H9 (cell line): ENCODE results near the gene KATNB1. TPM values are rescaled to one million over a fixed set of nuclear protein-coding genes. Genes with fewer than 3 reads are reported as not detected.

Experiments used
- DNase-seq: peaks from one replicate; pipeline ENCODE4 v3.0.0-alpha.2; 2017
- H2AFZ ChIP-seq: one replicate; pipeline ENCODE4 v1.6.1; 2013; ENCODE audit warnings: mild to moderate bottlenecking, low read length, control low read depth, moderate library complexity
- H2AK5ac ChIP-seq: 2 replicates; pipeline ENCODE4 v1.6.1; 2013; ENCODE audit warnings: low read length, control low read depth, mixed read lengths; ENCODE audit not compliant: insufficient read length
- H2BK120ac ChIP-seq: one replicate; pipeline ENCODE4 v1.6.1; 2013; ENCODE audit warnings: low read depth, mild to moderate bottlenecking, low read length, control low read depth, inconsistent platforms; ENCODE audit not compliant: poor library complexity, severe bottlenecking
- H2BK12ac ChIP-seq: 2 replicates; pipeline ENCODE4 v1.6.1; 2013; ENCODE audit warnings: low read length, control low read depth, mixed read lengths, low read depth; ENCODE audit not compliant: insufficient read length
- H2BK15ac ChIP-seq: 2 replicates; pipeline ENCODE4 v1.6.1; 2013; ENCODE audit warnings: low read depth, low read length, control low read depth
- H2BK20ac ChIP-seq: one replicate; pipeline ENCODE4 v1.6.1; 2013; ENCODE audit warnings: low read depth, mild to moderate bottlenecking, low read length, control low read depth, inconsistent platforms; ENCODE audit not compliant: poor library complexity, severe bottlenecking
- H2BK5ac ChIP-seq: 2 replicates; pipeline ENCODE4 v1.6.1; 2013; ENCODE audit warnings: low read length, control low read depth, mixed read lengths; ENCODE audit not compliant: insufficient read length
- H3K14ac ChIP-seq: 2 replicates; pipeline ENCODE4 v1.6.1; 2013; ENCODE audit warnings: low read length, control low read depth; ENCODE audit not compliant: insufficient read depth
- H3K18ac ChIP-seq: 2 replicates; pipeline ENCODE4 v1.6.1; 2013; ENCODE audit warnings: low read depth, mild to moderate bottlenecking, mixed read lengths, low read length, control low read depth; ENCODE audit not compliant: insufficient read length
- H3K23ac ChIP-seq: 2 replicates; pipeline ENCODE4 v1.6.1; 2013; ENCODE audit warnings: low read length, control low read depth, mixed read lengths, low read depth; ENCODE audit not compliant: insufficient read length
- H3K23me2 ChIP-seq: 2 replicates; pipeline ENCODE4 v1.6.1; 2013; ENCODE audit warnings: low read depth, mild to moderate bottlenecking, mixed read lengths, low read length, control low read depth; ENCODE audit not compliant: insufficient read length, poor library complexity, severe bottlenecking
- H3K27ac ChIP-seq: 2 replicates; pipeline ENCODE4 v1.5.1; 2013; ENCODE audit warnings: low read length, control low read depth, mixed read lengths, low read depth; ENCODE audit not compliant: insufficient read length
- H3K27me3 ChIP-seq: 2 replicates; pipeline ENCODE4 v1.6.1; 2013; ENCODE audit warnings: low read length, control low read depth, inconsistent platforms; ENCODE audit not compliant: insufficient read depth
- H3K4ac ChIP-seq: 2 replicates; pipeline ENCODE4 v1.6.1; 2013; ENCODE audit warnings: low read depth, mild to moderate bottlenecking, control low read depth, inconsistent platforms, low read length, moderate library complexity
- H3K4me1 ChIP-seq: 2 replicates; pipeline ENCODE4 v1.6.1; 2013; ENCODE audit warnings: low read length, control low read depth, inconsistent platforms; ENCODE audit not compliant: insufficient read depth
- H3K4me2 ChIP-seq: 2 replicates; pipeline ENCODE4 v1.6.1; 2013; ENCODE audit warnings: low read length, control low read depth, mixed read lengths; ENCODE audit not compliant: insufficient read length, insufficient read depth
- H3K56ac ChIP-seq: 2 replicates; pipeline ENCODE4 v1.6.1; 2013; ENCODE audit warnings: low read depth, mild to moderate bottlenecking, mixed read lengths, low read length, control low read depth; ENCODE audit not compliant: insufficient read length
- H3K79me1 ChIP-seq: 2 replicates; pipeline ENCODE4 v1.6.1; 2013; ENCODE audit warnings: low read depth, mild to moderate bottlenecking, moderate library complexity, low read length, control low read depth, inconsistent platforms; ENCODE audit not compliant: insufficient read depth, poor library complexity, severe bottlenecking
- H3K79me2 ChIP-seq: 2 replicates; pipeline ENCODE4 v1.6.1; 2013; ENCODE audit warnings: low read length, control low read depth, inconsistent platforms; ENCODE audit not compliant: insufficient read depth
- H3K9ac ChIP-seq: 2 replicates; pipeline ENCODE4 v1.6.1; 2013; ENCODE audit warnings: low read length, control low read depth, mixed read lengths; ENCODE audit not compliant: insufficient read length; ENCODE audit errors: extremely low read depth
- H3K9me3 ChIP-seq: one replicate; pipeline ENCODE4 v1.6.1; 2013; ENCODE audit warnings: low read depth, low read length, inconsistent platforms; ENCODE audit not compliant: control insufficient read depth
- H3T11ph ChIP-seq: one replicate; pipeline ENCODE4 v1.6.1; 2013; ENCODE audit warnings: mild to moderate bottlenecking, low read length, control low read depth, inconsistent platforms
- H4K20me1 ChIP-seq: one replicate; pipeline ENCODE4 v1.6.1; 2013; ENCODE audit not compliant: control insufficient read depth, insufficient read length, insufficient read depth
- H4K5ac ChIP-seq: 2 replicates; pipeline ENCODE4 v1.6.1; 2013; ENCODE audit warnings: low read depth, mild to moderate bottlenecking, mixed read lengths, low read length, control low read depth; ENCODE audit not compliant: insufficient read length
- H4K8ac ChIP-seq: replicated peaks from 2 replicates; pipeline ENCODE4 v1.6.1; 2013; ENCODE audit warnings: low read length, control low read depth, mixed read lengths, low read depth; ENCODE audit not compliant: insufficient read length
- H4K91ac ChIP-seq: 2 replicates; pipeline ENCODE4 v1.6.1; 2013; ENCODE audit warnings: low read depth, mild to moderate bottlenecking, moderate library complexity, mixed read lengths, low read length, control low read depth; ENCODE audit not compliant: insufficient read length
- H3K27ac Mint-ChIP-seq, 3 experiments: 2 replicates in 2 of 3; 3 replicates in 1 of 3; pipeline ENCODE4 v1.8.0; 2020 to 2021; ENCODE audit warnings: mixed read lengths in 3 of 3, mild to moderate bottlenecking in 1 of 3, moderate library complexity in 1 of 3
- H3K27me3 Mint-ChIP-seq: 2 replicates; pipeline ENCODE4 v1.8.0; 2021; ENCODE audit warnings: low read depth, mild to moderate bottlenecking, moderate library complexity, mixed read lengths
- H3K36me3 Mint-ChIP-seq, 3 experiments: 2 replicates in 2 of 3; 3 replicates in 1 of 3; pipeline ENCODE4 v1.8.0; 2020 to 2021; ENCODE audit warnings: low read depth in 3 of 3, mixed read lengths in 3 of 3; ENCODE audit not compliant: insufficient read depth in 1 of 3
- H3K4me1 Mint-ChIP-seq, 2 experiments: 2 replicates each; pipeline ENCODE4 v1.8.0; 2020; ENCODE audit warnings: mixed read lengths in 2 of 2
- H3K4me3 Mint-ChIP-seq, 2 experiments: 2 replicates in 1 of 2; 3 replicates in 1 of 2; pipeline ENCODE4 v1.8.0; 2020 to 2021; ENCODE audit warnings: mild to moderate bottlenecking in 2 of 2, mixed read lengths in 2 of 2, moderate library complexity in 1 of 2
- H3K9me3 Mint-ChIP-seq, 2 experiments: 2 replicates in 1 of 2; 3 replicates in 1 of 2; pipeline ENCODE4 v1.8.0; 2020; ENCODE audit warnings: mild to moderate bottlenecking in 2 of 2, mixed read lengths in 2 of 2, moderate library complexity in 1 of 2
- WGBS: extraction: QIAGEN DNeasy Blood & Tissue Kit; methylation state at CpG from one replicate; pipeline ENCODE4 v1.1.7; 2013; ENCODE audit warnings: missing lambda C conversion rate, low lambda C conversion rate, mixed read lengths; ENCODE audit not compliant: insufficient read length; ENCODE audit errors: extremely low coverage; 5-methylcytosine and 5-hydroxymethylcytosine counted together
- total RNA-seq: library from RNA; stranded (reverse); gene quantifications from 2 replicates; pipeline ENCODE4 v1.2.1, GENCODE V29; 2021
- TF ChIP-seq, protein P1 (sequence below): fragments of 200-600 bp; sonication (generic); conservative IDR thresholded peaks from 3 replicates; pipeline ENCODE4 v1.8.0; 2021; ENCODE audit warnings: antibody characterized with exemption, mild to moderate bottlenecking

KATNB1 gene
- total RNA-seq, 1 experiment from 2014 or later, result 29.9 TPM

GRCh38 chr16:57752581-57753447 is 17.2 kb downstream of the KATNB1 start:
- Histone ChIP-seq H2BK12ac (no peak overlapping the region), H3K4ac (no peak overlapping the region), H4K8ac (no peak overlapping the region), H3K18ac (no peak overlapping the region), H2BK5ac (no peak overlapping the region), H2BK20ac (no peak overlapping the region), H4K91ac (no peak overlapping the region), H3K79me1 (no peaks in the 10 kb centered on the region), H3K23ac (no peak overlapping the region), H3K9ac (no peak overlapping the region), H3K9me3 (no peaks in the 10 kb centered on the region), H3K27me3 (no peaks in the 10 kb centered on the region), H3K23me2 (no peaks in the 10 kb centered on the region), H3K4me2 (no peak overlapping the region), H4K5ac (no peak overlapping the region), H2BK15ac (no peak overlapping the region), H3K4me1 (no peaks in the 10 kb centered on the region), H3T11ph (no peak overlapping the region), H2AFZ (no peak overlapping the region), H3K27ac (no peak overlapping the region), H2AK5ac (no peak overlapping the region), H3K79me2 (no peaks in the 10 kb centered on the region), H3K14ac (no peak overlapping the region), H2BK120ac (no peak overlapping the region), H3K56ac (no peak overlapping the region), H4K20me1 (no peaks in the 10 kb centered on the region)
- H3K9me3 Mint-ChIP-seq, result no peaks in the 10 kb centered on the region
- H3K4me3 Mint-ChIP-seq, result no peak overlapping the region
- no CpG with 5 or more reads among the region's 44 CpGs for WGBS
- DNase-seq, result no peak
- TF ChIP-seq, protein P1, sequence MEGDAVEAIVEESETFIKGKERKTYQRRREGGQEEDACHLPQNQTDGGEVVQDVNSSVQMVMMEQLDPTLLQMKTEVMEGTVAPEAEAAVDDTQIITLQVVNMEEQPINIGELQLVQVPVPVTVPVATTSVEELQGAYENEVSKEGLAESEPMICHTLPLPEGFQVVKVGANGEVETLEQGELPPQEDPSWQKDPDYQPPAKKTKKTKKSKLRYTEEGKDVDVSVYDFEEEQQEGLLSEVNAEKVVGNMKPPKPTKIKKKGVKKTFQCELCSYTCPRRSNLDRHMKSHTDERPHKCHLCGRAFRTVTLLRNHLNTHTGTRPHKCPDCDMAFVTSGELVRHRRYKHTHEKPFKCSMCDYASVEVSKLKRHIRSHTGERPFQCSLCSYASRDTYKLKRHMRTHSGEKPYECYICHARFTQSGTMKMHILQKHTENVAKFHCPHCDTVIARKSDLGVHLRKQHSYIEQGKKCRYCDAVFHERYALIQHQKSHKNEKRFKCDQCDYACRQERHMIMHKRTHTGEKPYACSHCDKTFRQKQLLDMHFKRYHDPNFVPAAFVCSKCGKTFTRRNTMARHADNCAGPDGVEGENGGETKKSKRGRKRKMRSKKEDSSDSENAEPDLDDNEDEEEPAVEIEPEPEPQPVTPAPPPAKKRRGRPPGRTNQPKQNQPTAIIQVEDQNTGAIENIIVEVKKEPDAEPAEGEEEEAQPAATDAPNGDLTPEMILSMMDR, result no peak
- H3K36me3 Mint-ChIP-seq, result peaks cover 0 to 29% (median 20%) of the 10 kb centered on the region in 3 experiments; a peak in 5 of 7 replicates
- no peaks in the 10 kb centered on the region for H3K27me3 Mint-ChIP-seq
- H3K4me1 Mint-ChIP-seq, result no peaks in the 10 kb centered on the region
- H3K27ac Mint-ChIP-seq, result no peak overlapping the region
